Thyroid gland (tissue), 4 donors: ENCODE data around the gene RASGRP4.

Source experiments
- POLR2A ChIP-seq, 2 donors: fragments of 450-650 bp; IDR thresholded peaks; one replicate each; pipeline ENCODE4 v1.6.1; 2017; ENCODE audit warnings: antibody characterized with exemption in 2 of 2, mild to moderate bottlenecking in 2 of 2, moderate library complexity in 1 of 2
- TF ChIP-seq, protein P1 (sequence below), 6 experiments: fragments of 200-600 bp in 3 of 6; fragments of 450-650 bp in 3 of 6; sonication (generic) in 3 of 6; IDR thresholded peaks; one replicate each; pipeline ENCODE4 v1.5.1; 2016 to 2019; ENCODE audit warnings: antibody characterized with exemption in 6 of 6, mild to moderate bottlenecking in 2 of 6, inconsistent platforms in 1 of 6, moderate library complexity in 1 of 6

DNA sequence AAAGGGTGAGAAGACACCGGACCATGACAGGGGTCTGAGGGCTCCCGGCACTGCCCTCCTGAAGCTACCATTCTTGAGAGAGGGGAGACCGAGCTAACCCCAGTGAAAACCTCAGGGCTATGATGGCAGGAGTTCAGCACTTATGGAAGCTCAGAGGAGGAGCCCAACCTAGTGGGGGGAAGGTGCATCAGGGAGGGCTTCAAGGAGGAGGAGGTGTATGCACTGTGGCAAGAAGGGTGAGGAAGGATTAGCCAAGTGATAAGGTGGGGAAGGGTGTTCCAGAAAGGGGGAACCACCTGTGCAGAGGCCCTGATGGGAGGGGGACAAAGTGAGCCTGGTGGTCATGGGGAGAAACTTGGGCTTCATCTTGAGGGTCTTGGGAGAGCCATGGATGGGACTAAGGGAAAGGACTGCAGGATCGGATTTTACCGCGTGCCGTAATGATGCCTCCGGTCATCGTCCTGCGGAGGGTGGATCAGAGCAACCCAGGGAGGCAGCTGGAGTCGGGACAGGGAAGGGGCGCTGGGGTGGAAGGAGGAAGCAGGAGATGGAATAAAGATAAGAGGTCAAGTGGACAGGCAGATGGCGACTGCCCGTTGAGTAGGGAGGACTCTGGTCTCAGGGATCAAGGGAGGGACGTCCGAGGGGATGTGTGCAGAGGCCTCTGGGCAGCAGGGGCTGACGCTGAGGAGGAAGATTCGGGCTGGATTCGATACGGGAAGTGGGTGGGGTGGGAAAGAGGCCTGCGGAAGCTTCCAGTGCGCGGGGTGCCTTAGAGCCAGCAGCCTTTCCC, 65.0 kb downstream of the RASGRP4 start:
- TF ChIP-seq, protein P1, sequence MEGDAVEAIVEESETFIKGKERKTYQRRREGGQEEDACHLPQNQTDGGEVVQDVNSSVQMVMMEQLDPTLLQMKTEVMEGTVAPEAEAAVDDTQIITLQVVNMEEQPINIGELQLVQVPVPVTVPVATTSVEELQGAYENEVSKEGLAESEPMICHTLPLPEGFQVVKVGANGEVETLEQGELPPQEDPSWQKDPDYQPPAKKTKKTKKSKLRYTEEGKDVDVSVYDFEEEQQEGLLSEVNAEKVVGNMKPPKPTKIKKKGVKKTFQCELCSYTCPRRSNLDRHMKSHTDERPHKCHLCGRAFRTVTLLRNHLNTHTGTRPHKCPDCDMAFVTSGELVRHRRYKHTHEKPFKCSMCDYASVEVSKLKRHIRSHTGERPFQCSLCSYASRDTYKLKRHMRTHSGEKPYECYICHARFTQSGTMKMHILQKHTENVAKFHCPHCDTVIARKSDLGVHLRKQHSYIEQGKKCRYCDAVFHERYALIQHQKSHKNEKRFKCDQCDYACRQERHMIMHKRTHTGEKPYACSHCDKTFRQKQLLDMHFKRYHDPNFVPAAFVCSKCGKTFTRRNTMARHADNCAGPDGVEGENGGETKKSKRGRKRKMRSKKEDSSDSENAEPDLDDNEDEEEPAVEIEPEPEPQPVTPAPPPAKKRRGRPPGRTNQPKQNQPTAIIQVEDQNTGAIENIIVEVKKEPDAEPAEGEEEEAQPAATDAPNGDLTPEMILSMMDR (IDR thresholded peaks at IDR 0.05), result no peak
- no peak for TF ChIP-seq POLR2A (IDR thresholded peaks at IDR 0.05)
